Ovary (tissue), 3 donors: ENCODE results near the gene ARSD.

Experiments
- CTCF ChIP-seq, 3 donors: fragments of 450-650 bp in 2 of 3; fragments of 200-600 bp in 1 of 3; IDR thresholded peaks; one replicate each; pipeline versions ENCODE4 v1.5.1 to v1.8.0; 2016 to 2022; ENCODE audit warnings: antibody characterized with exemption in 3 of 3, mild to moderate bottlenecking in 1 of 3
- EP300 ChIP-seq: sonication (generic); formaldehyde crosslinking; IDR thresholded peaks from one replicate; pipeline ENCODE4 v1.6.1; 2017; ENCODE audit warnings: antibody characterized with exemption
- POLR2A ChIP-seq: fragments of 450-650 bp; IDR thresholded peaks from one replicate; pipeline ENCODE4 v1.6.1; 2017; ENCODE audit warnings: antibody characterized with exemption, mild to moderate bottlenecking, moderate library complexity
- donor health status: DM: no; HTN: no; CAD: no.

DNA sequence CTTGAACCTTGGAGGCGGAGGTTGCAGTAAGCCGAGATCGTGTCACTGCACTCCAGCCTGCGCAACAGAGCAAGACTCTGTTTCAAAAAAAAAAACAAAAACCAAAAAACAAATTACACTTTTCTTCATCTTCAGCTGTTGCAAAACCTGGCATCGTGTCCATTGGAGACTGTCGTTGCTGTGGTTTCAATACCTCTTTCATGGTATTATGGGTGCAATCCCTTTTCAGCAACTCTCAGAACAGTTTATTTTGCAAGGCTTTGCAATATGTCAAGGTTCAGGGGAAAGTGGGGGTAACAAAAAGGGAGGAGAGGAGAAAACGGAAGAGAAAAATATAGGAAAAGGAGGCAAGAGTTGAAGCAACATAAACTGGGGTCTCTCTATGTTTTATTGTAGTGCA lies 40.8 kb downstream of the ARSD start:
- TF ChIP-seq POLR2A = no peak
- no peak for TF ChIP-seq CTCF (IDR thresholded peaks at IDR 0.05)
- TF ChIP-seq EP300 = no peak
